GM12874 (cell line): Measurements from ENCODE around the gene UBAP2.

ENCODE experiments used
- CTCF ChIP-seq: IDR thresholded peaks from 2 replicates; pipeline ENCODE4 v1.5.1; 2011; ENCODE audit warnings: low read depth, mild to moderate bottlenecking, control low read depth, low read length, moderate library complexity; ENCODE audit not compliant: insufficient read depth

The UBAP2 gene

GRCh38 chr9:34069831-34070230, 21.1 kb upstream of the UBAP2 start:
- TF ChIP-seq CTCF: no peak

GRCh38 chr9:34065541-34065940, 16.9 kb upstream of the UBAP2 start:
- TF ChIP-seq CTCF: no peak

- TF ChIP-seq CTCF: no peak
Measured at GRCh38 chr9:34059954-34060353, 11.3 kb upstream of the UBAP2 start.

- TF ChIP-seq CTCF: no peak
Measured at GRCh38 chr9:34059281-34059680, 10.6 kb upstream of the UBAP2 start.

- TF ChIP-seq CTCF: no peak
Measured at GRCh38 chr9:34049630-34050384, 1.1 kb upstream of the UBAP2 start.

- no peak for TF ChIP-seq CTCF
Measured at GRCh38 chr9:34047864-34048726, 592 bp downstream of the UBAP2 start.

GRCh38 chr9:34046784-34047379, 1.8 kb downstream of the UBAP2 start:
- no peak for TF ChIP-seq CTCF
